NCI-H2171 treated with DMSO at 0.1 percent for 48 hours (cell line): Measurements from ENCODE around the gene PCDHB10.
"Not testable (repeated sequence)": the region's sequence is repeated elsewhere in the genome, so short reads cannot be mapped to it uniquely, and the experiment has no call there.

Experiments used
- DNase-seq: peaks from one replicate; lab custom pipeline; 2025; lab: John Stamatoyannopoulos, UW

PCDHB10 gene

DNA sequence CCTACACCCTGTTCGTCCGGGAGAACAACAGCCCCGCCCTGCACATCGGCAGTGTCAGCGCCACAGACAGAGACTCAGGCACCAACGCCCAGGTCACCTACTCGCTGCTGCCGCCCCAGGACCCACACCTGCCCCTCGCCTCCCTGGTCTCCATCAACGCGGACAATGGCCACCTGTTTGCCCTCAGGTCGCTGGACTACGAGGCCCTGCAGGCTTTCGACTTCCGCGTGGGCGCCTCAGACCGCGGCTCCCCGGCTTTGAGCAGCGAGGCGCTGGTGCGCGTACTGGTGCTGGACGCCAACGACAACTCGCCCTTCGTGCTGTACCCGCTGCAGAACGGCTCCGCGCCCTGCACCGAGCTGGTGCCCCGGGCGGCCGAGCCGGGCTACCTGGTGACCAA lies 3.5 kb upstream of the PCDHB10 start:
- DNase-seq, result not testable (repeated sequence)

DNA sequence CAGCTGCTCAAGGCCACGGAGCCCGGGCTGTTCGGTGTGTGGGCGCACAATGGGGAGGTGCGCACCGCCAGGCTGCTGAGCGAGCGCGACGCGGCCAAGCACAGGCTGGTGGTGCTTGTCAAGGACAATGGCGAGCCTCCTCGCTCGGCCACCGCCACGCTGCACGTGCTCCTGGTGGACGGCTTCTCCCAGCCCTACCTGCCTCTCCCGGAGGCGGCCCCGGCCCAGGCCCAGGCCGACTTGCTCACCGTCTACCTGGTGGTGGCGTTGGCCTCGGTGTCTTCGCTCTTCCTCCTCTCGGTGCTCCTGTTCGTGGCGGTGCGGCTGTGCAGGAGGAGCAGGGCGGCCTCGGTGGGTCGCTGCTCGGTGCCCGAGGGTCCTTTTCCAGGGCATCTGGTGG lies 3.0 kb upstream of the PCDHB10 start:
- DNase-seq, result not testable (repeated sequence)

DNA sequence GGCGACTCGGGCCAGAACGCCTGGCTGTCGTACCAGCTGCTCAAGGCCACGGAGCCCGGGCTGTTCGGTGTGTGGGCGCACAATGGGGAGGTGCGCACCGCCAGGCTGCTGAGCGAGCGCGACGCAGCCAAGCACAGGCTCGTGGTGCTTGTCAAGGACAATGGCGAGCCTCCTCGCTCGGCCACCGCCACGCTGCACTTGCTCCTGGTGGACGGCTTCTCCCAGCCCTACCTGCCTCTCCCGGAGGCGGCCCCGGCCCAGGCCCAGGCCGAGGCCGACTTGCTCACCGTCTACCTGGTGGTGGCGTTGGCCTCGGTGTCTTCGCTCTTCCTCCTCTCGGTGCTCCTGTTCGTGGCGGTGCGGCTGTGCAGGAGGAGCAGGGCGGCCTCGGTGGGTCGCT lies 2.2 kb downstream of the PCDHB10 start:
- DNase-seq, result not testable (repeated sequence)

DNA sequence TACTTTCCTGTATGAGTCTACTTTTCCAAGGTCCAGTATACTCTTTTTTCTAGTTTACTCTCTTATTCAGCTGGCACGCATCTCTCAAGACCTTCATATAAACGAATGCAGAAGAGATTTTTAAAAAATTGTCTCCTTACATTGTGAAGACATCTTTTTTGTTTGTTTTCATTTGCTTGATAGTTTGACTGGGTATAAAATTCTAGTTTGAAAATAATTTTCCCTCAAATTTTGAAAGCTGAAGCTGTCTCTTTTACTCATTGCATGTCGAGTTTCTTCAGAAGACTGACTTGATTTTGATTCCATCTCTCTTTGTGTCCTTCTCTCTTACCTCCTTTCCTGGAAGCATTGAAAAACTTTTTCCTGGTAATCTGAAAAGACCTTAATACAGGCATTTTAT lies 4.2 kb downstream of the PCDHB10 start:
- no peak for DNase-seq

DNA sequence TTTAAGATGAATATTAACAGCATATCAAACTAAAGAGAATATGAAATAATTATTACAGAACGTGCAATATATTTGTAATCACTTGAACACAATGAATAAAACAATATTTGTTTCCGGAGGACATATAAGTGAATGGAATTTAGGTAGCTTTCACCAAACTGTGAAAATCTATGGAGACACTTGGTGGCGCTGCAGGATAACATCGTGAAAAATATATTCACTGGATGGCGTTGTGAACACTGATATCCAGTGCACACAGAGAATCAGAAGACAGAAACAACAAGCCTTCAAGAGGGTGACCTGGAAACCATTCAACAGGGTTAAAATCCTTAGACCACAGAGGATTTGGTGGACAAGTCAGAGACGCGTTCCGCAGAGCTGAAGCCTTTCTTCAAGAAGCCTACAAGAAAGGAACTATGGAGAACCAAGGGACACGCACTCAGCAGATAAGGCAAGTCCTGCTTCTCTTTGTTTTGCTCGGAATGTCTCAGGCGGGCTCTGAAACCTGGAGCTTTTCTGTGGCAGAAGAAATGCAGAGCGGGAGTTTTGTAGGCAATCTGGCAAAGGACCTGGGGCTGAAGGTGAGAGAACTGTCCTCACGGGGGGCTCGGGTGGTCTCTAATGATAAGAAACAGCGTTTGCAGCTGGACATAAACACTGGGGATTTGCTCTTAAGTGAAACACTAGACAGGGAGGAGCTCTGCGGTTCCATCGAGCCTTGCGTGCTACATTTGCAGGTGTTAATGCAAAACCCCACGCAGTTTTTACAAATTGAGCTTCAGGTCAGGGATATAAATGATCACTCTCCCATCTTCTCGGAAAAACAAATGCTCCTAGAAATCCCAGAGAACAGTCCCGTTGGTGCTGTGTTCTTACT lies 7.4 kb downstream of the PCDHB10 start, which contains the start of gene PCDHB11:
Gene PCDHB11 (plus strand): TSS at position 269 of the 877 bp plus-strand sequence. CDS start 148 bp downstream, at position 417.
- peak; percentile 2 for DNase-seq

DNA sequence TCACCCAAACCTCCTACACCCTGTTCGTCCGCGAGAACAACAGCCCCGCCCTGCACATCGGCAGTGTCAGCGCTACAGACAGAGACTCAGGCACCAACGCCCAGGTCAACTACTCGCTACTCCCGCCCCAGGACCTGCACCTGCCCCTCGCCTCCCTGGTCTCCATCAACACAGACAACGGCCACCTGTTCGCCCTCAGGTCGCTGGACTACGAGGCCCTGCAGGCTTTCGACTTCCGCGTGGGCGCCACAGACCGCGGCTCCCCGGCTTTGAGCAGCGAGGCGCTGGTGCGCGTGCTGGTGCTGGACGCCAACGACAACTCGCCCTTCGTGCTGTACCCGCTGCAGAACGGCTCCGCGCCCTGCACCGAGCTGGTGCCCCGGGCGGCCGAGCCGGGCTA lies 9.0 kb downstream of the PCDHB10 start:
- DNase-seq, result not testable (repeated sequence)

DNA sequence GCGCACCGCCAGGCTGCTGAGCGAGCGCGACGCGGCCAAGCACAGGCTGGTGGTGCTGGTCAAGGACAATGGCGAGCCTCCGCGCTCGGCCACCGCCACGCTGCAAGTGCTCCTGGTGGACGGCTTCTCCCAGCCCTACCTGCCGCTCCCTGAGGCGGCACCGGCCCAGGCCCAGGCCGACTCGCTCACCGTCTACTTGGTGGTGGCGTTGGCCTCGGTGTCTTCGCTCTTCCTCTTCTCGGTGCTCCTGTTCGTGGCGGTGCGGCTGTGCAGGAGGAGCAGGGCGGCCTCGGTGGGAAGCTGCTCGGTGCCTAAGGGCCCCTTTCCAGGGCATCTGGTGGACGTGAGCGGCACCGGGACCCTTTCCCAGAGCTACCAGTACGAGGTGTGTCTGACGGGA lies 9.5 kb downstream of the PCDHB10 start:
- DNase-seq, result not testable (repeated sequence)

DNA sequence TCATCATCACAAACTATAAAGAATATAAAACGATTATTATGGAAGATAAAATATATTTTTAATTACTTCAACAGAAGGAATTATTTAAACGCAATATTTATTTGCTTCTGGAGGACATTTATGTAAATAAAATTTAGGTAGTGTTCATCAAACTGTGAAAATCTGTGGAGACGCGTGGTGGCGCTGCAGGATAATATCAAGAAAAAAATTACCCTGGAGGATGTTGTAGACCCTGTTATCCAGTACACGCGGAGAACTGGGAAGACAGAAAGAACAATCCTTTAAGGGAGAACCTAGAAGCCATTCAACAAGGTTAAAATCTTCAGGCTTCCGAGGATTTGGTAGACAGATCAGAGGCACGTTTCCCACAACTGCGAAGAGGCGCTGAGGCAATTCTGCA lies 16.3 kb downstream of the PCDHB10 start, which contains the start of gene PCDHB12:
Gene PCDHB12 (plus strand): TSS at position 242 of the 400 bp plus-strand sequence. CDS start 189 bp downstream, outside the sequence.
- peak; percentile 7 for DNase-seq

DNA sequence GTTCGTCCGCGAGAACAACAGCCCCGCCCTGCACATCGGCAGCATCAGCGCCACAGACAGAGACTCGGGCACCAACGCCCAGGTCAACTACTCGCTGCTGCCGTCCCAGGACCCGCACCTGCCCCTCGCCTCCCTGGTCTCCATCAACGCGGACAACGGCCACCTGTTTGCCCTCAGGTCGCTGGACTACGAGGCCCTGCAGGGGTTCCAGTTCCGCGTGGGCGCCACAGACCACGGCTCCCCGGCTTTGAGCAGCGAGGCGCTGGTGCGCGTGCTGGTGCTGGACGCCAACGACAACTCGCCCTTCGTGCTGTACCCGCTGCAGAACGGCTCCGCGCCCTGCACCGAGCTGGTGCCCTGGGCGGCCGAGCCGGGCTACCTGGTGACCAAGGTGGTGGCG lies 18.1 kb downstream of the PCDHB10 start:
- not testable (repeated sequence) for DNase-seq

DNA sequence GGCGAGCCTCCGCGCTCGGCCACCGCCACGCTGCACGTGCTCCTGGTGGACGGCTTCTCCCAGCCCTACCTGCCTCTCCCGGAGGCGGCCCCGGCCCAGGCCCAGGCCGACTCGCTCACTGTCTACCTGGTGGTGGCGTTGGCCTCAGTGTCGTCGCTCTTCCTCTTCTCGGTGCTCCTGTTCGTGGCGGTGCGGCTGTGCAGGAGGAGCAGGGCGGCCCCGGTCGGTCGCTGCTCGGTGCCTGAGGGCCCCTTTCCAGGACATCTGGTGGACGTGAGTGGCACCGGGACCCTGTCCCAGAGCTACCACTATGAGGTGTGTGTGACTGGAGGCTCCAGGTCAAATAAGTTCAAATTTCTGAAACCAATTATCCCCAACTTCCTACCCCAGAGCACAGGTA lies 18.7 kb downstream of the PCDHB10 start:
- DNase-seq, result not testable (repeated sequence)

DNA sequence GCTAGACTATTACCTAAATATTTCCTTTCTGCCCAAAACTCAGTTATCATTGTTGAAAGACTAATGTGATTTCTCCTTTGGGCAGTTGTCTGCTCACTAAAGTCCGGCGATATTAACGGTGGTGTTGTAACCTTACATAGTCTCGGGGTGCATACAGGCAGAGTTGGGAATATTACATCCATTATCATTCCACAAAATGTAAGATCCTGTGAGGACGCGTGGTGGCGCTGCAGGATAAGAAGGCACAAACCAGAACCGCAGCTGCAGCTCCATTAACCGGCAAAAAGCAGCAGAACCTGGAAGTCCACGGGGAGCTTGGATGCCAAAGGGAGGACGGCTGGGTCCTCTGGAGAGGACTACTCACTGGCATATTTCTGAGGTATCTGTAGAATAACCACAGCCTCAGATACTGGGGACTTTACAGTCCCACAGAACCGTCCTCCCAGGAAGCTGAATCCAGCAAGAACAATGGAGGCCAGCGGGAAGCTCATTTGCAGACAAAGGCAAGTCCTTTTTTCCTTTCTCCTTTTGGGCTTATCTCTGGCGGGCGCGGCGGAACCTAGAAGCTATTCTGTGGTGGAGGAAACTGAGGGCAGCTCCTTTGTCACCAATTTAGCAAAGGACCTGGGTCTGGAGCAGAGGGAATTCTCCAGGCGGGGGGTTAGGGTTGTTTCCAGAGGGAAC lies 21.6 kb downstream of the PCDHB10 start, which contains the start of gene PCDHB13:
Gene PCDHB13 (plus strand): TSS at position 264 of the 684 bp plus-strand sequence. CDS start 205 bp downstream, at position 469.
- DNase-seq, result not testable (repeated sequence)

DNA sequence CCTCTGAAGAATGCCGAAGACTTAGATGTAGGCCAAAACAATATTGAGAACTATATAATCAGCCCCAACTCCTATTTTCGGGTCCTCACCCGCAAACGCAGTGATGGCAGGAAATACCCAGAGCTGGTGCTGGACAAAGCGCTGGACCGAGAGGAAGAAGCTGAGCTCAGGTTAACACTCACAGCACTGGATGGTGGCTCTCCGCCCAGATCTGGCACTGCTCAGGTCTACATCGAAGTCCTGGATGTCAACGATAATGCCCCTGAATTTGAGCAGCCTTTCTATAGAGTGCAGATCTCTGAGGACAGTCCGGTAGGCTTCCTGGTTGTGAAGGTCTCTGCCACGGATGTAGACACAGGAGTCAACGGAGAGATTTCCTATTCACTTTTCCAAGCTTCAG lies 22.4 kb downstream of the PCDHB10 start:
- DNase-seq, result not testable (repeated sequence)

DNA sequence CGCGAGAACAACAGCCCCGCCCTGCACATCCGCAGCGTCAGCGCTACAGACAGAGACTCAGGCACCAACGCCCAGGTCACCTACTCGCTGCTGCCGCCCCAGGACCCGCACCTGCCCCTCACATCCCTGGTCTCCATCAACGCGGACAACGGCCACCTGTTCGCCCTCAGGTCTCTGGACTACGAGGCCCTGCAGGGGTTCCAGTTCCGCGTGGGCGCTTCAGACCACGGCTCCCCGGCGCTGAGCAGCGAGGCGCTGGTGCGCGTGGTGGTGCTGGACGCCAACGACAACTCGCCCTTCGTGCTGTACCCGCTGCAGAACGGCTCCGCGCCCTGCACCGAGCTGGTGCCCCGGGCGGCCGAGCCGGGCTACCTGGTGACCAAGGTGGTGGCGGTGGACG lies 23.4 kb downstream of the PCDHB10 start:
- DNase-seq, result not testable (repeated sequence)

DNA sequence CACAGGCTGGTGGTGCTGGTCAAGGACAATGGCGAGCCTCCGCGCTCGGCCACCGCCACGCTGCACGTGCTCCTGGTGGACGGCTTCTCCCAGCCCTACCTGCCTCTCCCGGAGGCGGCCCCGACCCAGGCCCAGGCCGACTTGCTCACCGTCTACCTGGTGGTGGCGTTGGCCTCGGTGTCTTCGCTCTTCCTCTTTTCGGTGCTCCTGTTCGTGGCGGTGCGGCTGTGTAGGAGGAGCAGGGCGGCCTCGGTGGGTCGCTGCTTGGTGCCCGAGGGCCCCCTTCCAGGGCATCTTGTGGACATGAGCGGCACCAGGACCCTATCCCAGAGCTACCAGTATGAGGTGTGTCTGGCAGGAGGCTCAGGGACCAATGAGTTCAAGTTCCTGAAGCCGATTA lies 23.9 kb downstream of the PCDHB10 start:
- DNase-seq, result not testable (repeated sequence)

DNA sequence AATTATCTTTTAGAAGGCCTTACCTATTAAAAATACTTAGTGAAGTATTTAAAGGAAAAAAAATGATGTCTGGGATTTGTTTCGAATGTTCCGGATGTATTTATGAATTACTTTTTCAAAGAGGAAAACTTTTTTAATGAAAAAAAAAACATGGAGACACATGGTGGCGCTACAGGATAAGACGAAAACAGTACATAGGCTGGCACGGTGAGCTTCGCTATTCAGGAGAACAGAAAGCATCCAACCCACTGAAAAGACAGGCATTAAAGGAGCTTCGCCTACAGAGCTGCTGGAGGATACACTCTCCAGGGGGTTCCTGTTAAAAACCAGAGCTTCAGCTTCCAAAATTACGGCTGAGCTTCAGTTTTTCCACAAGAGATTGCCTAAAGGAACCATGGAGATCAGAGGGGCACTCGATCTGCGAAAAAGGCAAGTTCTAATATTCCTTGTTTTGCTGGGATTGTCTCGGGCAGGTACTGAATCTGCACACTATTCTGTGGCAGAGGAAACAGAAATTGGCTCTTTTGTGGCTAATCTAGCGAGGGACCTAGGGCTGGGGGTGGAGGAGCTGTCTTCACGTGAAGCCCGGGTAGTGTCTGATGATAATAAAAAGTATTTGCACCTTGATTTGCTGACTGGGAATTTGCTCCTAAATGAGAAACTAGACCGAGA lies 31.1 kb downstream of the PCDHB10 start, which contains the start of gene PCDHB14:
Gene PCDHB14 (plus strand): TSS at position 232 of the 672 bp plus-strand sequence. CDS start 163 bp downstream, at position 395.
- DNase-seq, result peak; percentile 52

DNA sequence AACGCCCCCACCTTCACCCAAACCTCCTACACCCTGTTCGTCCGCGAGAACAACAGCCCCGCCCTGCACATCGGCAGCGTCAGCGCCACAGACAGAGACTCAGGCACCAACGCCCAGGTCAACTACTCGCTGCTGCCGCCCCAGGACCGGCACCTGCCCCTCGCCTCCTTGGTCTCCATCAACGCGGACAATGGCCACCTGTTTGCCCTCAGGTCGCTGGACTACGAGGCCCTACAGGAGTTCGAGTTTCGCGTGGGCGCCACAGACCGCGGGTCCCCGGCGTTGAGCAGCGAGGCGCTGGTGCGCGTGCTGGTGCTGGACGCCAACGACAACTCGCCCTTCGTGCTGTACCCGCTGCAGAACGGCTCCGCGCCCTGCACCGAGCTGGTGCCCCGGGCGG lies 32.7 kb downstream of the PCDHB10 start:
- DNase-seq, result not testable (repeated sequence)

DNA sequence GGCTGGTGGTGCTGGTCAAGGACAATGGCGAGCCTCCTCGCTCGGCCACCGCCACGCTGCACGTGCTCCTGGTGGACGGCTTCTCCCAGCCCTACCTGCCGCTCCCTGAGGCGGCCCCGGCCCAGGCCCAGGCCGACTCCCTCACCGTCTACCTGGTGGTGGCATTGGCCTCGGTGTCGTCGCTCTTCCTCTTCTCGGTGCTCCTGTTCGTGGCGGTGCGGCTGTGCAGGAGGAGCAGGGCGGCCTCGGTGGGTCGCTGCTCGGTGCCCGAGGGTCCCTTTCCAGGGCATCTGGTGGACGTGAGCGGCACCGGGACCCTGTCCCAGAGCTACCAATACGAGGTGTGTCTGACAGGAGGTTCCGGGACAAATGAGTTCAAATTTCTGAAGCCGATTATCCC lies 33.3 kb downstream of the PCDHB10 start:
- DNase-seq, result not testable (repeated sequence)

DNA sequence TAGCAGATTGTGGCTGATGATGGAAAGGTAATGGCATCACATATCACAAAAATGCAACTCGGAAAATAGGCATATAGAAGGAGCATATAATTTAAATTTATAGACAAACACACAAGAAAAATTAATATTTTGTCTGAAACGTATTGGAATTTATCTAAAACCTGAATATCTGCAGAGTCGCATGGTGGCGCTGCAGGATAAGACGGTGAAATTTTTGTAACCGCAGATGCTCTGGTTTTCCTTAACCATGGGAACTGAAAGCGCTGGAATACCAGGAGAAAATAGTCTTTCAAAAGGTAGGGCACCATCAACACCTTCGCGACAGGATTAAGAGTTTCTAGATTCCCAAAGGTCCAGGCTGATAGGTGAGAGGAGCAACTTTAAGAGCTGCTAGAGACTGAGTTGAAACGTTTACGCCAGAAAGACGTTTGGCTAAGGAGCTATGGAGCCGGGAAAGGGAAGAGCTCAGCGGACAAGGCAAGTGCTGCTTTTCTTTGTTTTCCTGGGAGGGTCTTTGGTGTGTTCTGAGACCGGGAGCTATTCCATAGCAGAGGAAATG lies 42.0 kb downstream of the PCDHB10 start:
- DNase-seq, result no peak

DNA sequence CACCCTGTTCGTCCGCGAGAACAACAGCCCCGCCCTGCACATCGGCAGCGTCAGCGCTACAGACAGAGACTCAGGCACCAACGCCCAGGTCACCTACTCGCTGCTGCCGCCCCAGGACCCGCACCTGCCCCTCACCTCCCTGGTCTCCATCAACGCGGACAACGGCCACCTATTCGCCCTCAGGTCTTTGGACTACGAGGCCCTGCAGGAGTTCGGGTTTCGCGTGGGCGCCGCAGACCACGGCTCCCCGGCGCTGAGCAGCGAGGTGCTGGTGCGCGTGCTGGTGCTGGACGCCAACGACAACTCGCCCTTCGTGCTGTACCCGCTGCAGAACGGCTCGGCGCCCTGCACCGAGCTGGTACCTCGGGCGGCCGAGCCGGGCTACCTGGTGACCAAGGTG lies 43.8 kb downstream of the PCDHB10 start:
- not testable (repeated sequence) for DNase-seq

DNA sequence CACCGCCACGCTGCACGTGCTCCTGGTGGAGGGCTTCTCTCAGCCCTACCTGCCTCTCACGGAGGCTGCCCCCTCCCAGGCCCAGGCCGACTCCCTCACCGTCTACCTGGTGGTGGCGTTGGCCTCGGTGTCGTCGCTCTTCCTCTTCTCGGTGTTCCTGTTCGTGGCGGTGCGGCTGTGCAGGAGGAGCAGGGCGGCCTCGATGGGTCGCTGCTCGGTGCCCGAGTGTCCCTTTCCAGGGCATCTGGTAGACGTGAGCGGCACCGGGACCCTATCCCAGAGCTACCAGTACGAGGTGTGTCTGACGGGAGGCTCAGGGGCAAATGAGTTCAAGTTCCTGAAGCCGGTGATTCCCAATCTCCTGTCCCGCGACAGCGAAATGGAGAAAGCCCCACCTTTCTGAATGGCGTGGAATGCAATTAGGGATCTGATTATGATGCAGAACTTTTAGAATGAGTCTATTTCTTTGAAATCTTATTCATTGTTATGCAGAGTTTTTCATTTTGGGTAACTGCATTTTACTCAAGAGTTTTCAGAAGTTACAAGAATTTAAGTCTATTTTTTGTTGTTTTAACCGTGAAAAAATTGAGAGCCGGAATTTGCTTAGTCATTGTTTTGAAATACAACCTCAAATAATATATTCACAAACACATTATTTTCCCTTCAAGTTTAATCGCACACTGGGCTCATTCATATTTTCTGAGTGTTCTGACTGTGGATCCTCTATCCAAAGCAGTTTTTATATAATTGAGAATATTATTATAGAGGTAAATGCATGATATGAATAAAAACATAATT lies 44.6 kb downstream of the PCDHB10 start:
- no peak for DNase-seq

DNA sequence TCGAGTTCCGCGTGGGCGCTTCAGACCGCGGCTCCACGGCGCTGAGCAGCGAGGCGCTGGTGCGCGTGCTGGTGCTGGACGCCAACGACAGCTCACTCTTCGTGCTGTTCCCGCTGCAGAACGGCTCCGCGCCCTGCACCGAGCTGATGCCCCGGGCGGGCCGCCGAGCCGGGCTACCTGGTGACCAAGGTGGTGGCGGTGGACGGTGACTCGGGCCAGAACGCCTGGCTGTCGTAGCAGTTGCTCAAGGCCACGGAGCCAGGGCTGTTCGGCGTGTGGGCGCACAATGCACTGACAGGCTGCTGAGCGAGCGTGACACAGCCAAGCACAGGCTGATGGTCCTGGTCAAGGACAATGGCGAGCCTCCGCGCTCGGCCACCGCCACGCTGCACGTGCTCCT lies 49.3 kb downstream of the PCDHB10 start:
- no peak for DNase-seq
